ENCODE results near the gene PSMC3IP. TPM values are rescaled to one million over a fixed set of nuclear protein-coding genes. Genes with fewer than 3 reads are reported as not detected.
A peak's percentile ranks its signal among the peaks of the same experiment; 100 is the strongest.
"Not testable (repeated sequence)": the region's sequence is repeated elsewhere in the genome, so short reads cannot be mapped to it uniquely, and the experiment has no call there.

Gene PSMC3IP
- total and polyA plus RNA-seq, 7 donors: 0.26 to 13.3 (median 3.3) TPM

GRCh38 chr17:42559075-42559474 is 18.5 kb downstream of the PSMC3IP start:
- TF ChIP-seq CTCF (IDR thresholded peaks at IDR 0.05): no peak
- no peak overlapping the region for H3K4me3 ChIP-seq
- no peaks in the 10 kb centered on the region for H3K27me3 ChIP-seq (ENCODE audit: insufficient read depth in 3 of 3, low read length in 2 of 3)
- no peak for DNase-seq
- no peak for ATAC-seq
- H3K27ac ChIP-seq: peak overlapping the region; percentile 16
- peaks cover 22% of the 10 kb centered on the region for H3K4me1 ChIP-seq
- no peaks in the 10 kb centered on the region for H3K9me3 ChIP-seq
- intact Hi-C loops (cut with DNase I): no loop called here
- WGBS, 3 donors: 84 to 85% (median 84%) methylated on average over 6 of the region's 6 CpGs
- peaks cover 0 to 3% of the 10 kb centered on the region in 2 donors for H3K36me3 ChIP-seq (ENCODE audit: insufficient read depth in 1 of 2, low read depth in 1 of 2)

GRCh38 chr17:42555961-42556617 is 21.4 kb downstream of the PSMC3IP start:
- H3K4me3 ChIP-seq; H3K27me3 ChIP-seq (ENCODE audit: insufficient read depth in 3 of 3, low read length in 2 of 3); H3K27ac ChIP-seq; ATAC-seq; H3K9me3 ChIP-seq; H3K36me3 ChIP-seq (ENCODE audit: insufficient read depth in 1 of 2, low read depth in 1 of 2); intact Hi-C loops (cut with DNase I): not testable (repeated sequence)
- 62 to 69% (median 62%) methylated on average over 5 of the region's 5 CpGs for WGBS, 3 donors
- H3K4me1 ChIP-seq: peaks cover 10% of the 10 kb centered on the region
- peak in 1 of 2 donors; percentile 44 for DNase-seq

GRCh38 chr17:42555122-42555622 is 22.4 kb downstream of the PSMC3IP start:
- H3K4me1 ChIP-seq: peaks cover 10% of the 10 kb centered on the region
- no peaks in the 10 kb centered on the region for H3K27me3 ChIP-seq (ENCODE audit: insufficient read depth in 3 of 3, low read length in 2 of 3)
- peak in 1 of 4 donors; percentile 4 for ATAC-seq
- H3K36me3 ChIP-seq (ENCODE audit: insufficient read depth in 1 of 2, low read depth in 1 of 2): peaks cover 0 to 3% of the 10 kb centered on the region in 2 donors
- no peaks in the 10 kb centered on the region for H3K9me3 ChIP-seq
- H3K27ac ChIP-seq: peak overlapping the region; percentile 88
- TF ChIP-seq CTCF (IDR thresholded peaks at IDR 0.05): no peak
- intact Hi-C loops (cut with DNase I): no loop called here
- no peak for DNase-seq
- 25 to 29% (median 28%) methylated on average over 4 of the region's 4 CpGs for WGBS, 3 donors
- peak overlapping the region; percentile 92 for H3K4me3 ChIP-seq

GRCh38 chr17:42554250-42555121 is 23.0 kb downstream of the PSMC3IP start:
- peaks cover 10% of the 10 kb centered on the region for H3K4me1 ChIP-seq
- H3K27ac ChIP-seq: peak overlapping the region; percentile 88
- intact Hi-C loops (cut with DNase I): no loop called here
- no peaks in the 10 kb centered on the region for H3K9me3 ChIP-seq
- H3K27me3 ChIP-seq (ENCODE audit: insufficient read depth in 3 of 3, low read length in 2 of 3): no peaks in the 10 kb centered on the region
- no peak for TF ChIP-seq CTCF (IDR thresholded peaks at IDR 0.05)
- H3K4me3 ChIP-seq: peak overlapping the region; percentile 92
- ATAC-seq (peak; percentile 88 to 94 (median 92)), DNase-seq (peak; percentile 90 to 93)
- peaks cover 0 to 3% of the 10 kb centered on the region in 2 donors for H3K36me3 ChIP-seq (ENCODE audit: insufficient read depth in 1 of 2, low read depth in 1 of 2)
- 0 to 2% (median 1%) methylated on average over 70 to 82 of the region's 82 CpGs for WGBS, 3 donors

- Histone ChIP-seq H3K4me3 (peak overlapping the region; percentile 92), H3K27ac (peak overlapping the region; percentile 88), H3K27me3 (ENCODE audit: insufficient read depth in 3 of 3, low read length in 2 of 3) (no peaks in the 10 kb centered on the region), H3K36me3 (ENCODE audit: insufficient read depth in 1 of 2, low read depth in 1 of 2) (peaks cover 0 to 3% of the 10 kb centered on the region in 2 donors), H3K4me1 (peaks cover 10% of the 10 kb centered on the region), H3K9me3 (no peaks in the 10 kb centered on the region)
- TF ChIP-seq CTCF (IDR thresholded peaks at IDR 0.05): no peak
- ATAC-seq: peak; percentile 51 to 75 (median 63)
- 32 to 50% (median 34%) methylated on average over 16 of the region's 16 CpGs for WGBS, 3 donors
- intact Hi-C loops (cut with DNase I): no loop called here
- DNase-seq: peak in 1 of 2 donors; percentile 58
Measured at GRCh38 chr17:42553866-42554249, 23.7 kb downstream of the PSMC3IP start.
